ENCODE data around the gene VSTM4.

VSTM4 gene

DNA sequence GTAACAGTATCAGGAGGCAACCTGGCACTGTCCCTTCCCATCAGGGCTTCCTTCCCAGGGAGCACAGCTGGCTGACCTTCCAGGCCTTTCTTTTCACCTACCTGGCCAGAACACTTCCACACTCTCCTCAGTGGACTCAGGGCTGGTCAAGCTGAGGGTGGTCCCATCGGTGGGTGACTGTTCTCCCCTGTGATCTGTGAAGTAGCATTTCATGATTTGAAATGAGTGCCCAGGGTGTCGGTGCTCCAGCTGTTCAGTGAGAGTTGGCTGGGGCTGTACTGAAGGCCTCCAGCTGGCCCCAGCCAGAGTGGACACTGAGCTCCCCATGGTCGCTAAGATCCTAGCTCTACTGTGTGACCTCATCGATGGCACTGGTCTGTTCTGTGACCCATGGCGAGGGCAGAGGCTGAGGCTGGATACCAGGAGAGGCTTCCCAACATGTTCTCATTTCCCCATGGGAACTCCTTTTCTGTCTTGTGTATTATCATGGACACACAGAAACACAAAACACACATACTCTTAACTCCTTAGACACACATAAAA, 18.5 kb upstream of the VSTM4 start, which contains the start of gene FAM170B:
Gene FAM170B, minus strand, starts transcription at position 316 of the 543 bp plus-strand sequence. Its CDS starts 103 bp downstream, at position 213.
- no peak for DNase-seq (ENCODE audit: low read depth, low spot score)
- Histone ChIP-seq H3K9me3 (ENCODE audit: control insufficient read depth, insufficient read depth, low read length) (no peaks in the 10 kb centered on the region), H3K4me3 (ENCODE audit: low read length) (no peak within 1 kb of the TSS), H3K27me3 (ENCODE audit: control insufficient read depth, insufficient read depth, low read length) (no peaks in the 10 kb centered on the region), H3K36me3 (ENCODE audit: control insufficient read depth, insufficient read depth, low read length) (no peaks in the 10 kb centered on the region), H3K4me1 (ENCODE audit: control insufficient read depth, insufficient read depth, low read length) (no peaks in the 10 kb centered on the region), H3K27ac (ENCODE audit: low read length) (no peak within 1 kb of the TSS)
- no CpG with 5 or more reads among the region's 5 CpGs for WGBS (ENCODE audit: insufficient coverage, insufficient read length)

DNA sequence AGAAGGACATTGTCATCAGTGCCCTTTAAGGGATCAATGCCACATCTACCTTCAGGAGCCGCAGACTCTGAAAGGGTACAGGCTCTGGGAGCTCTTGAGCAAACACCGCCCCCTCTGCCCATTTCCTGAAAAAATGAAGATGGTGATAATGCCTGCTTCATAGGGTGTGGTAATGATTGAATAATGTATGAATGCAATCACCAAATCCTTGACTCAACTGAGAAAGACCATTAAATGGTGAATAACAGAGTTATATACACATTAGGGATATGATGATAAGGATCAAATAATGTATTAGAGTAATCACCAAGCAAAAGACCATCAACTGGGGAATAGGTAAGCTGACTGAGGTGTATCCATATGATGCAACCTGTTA, 17.0 kb upstream of the VSTM4 start:
- no peaks in the 10 kb centered on the region for H3K27me3 ChIP-seq (ENCODE audit: control insufficient read depth, insufficient read depth, low read length)
- H3K4me1 ChIP-seq (ENCODE audit: control insufficient read depth, insufficient read depth, low read length): no peaks in the 10 kb centered on the region
- no peak for DNase-seq (ENCODE audit: low read depth, low spot score)
- H3K9me3 ChIP-seq (ENCODE audit: control insufficient read depth, insufficient read depth, low read length): no peaks in the 10 kb centered on the region
- no CpG with 5 or more reads among the region's 2 CpGs for WGBS (ENCODE audit: insufficient coverage, insufficient read length)
- H3K27ac ChIP-seq (ENCODE audit: low read length): no peak overlapping the region
- no peak overlapping the region for H3K4me3 ChIP-seq (ENCODE audit: low read length)
- no peaks in the 10 kb centered on the region for H3K36me3 ChIP-seq (ENCODE audit: control insufficient read depth, insufficient read depth, low read length)

DNA sequence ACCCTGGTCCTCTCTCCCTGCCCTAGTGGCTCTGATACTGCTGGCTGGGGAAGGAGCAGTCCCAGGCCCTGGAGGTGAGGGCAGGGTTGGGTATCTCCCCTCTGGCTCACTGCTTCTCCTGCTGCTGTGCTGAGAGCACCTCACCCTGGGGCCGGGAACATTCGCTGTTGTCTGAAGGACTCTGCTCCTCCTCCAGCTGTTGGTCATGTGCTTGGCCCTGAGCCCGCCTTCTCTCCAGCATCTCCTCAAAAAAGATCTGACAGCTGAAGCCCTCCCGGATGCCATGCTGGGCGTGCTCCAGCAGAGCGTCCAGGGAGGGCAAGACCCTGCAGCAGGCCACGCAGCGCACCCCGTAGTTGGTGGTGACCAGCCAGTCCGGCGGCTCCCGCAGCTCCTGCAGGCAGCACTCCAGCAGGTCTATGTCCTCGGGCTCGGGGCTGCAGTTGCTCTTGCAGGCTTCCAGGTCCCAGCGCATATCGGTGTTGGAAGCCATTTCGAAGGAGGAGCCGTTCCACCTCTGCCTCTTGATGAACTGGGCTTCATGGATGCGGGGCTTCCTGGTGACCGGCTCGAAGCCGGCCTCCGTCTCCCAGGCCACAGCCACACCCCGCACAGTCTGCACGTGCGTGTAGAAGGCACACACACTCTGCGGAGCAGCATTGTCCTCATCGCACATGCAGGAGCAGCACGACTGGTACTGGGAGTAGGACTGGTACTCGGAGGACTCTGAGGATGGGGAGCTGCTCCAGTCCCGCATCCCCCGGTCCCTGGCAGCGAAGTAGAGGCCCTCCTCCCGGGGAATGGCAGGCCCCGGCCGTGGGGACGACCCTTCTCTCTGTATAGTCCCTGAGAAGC, 16.4 kb upstream of the VSTM4 start:
- DNase-seq (ENCODE audit: low read depth, low spot score): no peak
- Histone ChIP-seq H3K36me3 (ENCODE audit: control insufficient read depth, insufficient read depth, low read length) (no peaks in the 10 kb centered on the region), H3K4me1 (ENCODE audit: control insufficient read depth, insufficient read depth, low read length) (no peaks in the 10 kb centered on the region), H3K27ac (ENCODE audit: low read length) (no peak overlapping the region), H3K4me3 (ENCODE audit: low read length) (no peak overlapping the region), H3K27me3 (ENCODE audit: control insufficient read depth, insufficient read depth, low read length) (no peaks in the 10 kb centered on the region), H3K9me3 (ENCODE audit: control insufficient read depth, insufficient read depth, low read length) (no peaks in the 10 kb centered on the region)
- no CpG with 5 or more reads among the region's 37 CpGs for WGBS (ENCODE audit: insufficient coverage, insufficient read length)

DNA sequence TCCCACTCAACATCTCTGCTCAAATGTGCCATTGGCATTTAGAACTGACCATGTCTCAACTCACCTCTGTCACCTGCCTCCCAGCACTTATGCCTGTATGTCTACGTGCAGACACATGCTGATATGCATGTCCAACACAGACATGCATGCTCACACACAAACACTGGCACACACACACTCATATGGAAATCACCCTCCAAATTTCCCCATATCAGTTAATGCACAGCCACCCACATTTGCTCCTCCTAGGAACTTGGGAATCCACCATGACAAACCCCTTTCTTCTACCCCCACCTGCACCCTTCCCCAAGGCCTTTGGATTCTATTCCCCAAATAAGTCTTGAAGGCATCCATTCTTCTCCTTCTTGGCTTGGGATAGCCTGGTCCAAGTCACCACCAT, 14.1 kb upstream of the VSTM4 start:
- no peaks in the 10 kb centered on the region for H3K36me3 ChIP-seq (ENCODE audit: control insufficient read depth, insufficient read depth, low read length)
- H3K4me1 ChIP-seq (ENCODE audit: control insufficient read depth, insufficient read depth, low read length): no peaks in the 10 kb centered on the region
- no peak overlapping the region for H3K27ac ChIP-seq (ENCODE audit: low read length)
- H3K9me3 ChIP-seq (ENCODE audit: control insufficient read depth, insufficient read depth, low read length): no peaks in the 10 kb centered on the region
- no CpG with 5 or more reads among the region's 1 CpG for WGBS (ENCODE audit: insufficient coverage, insufficient read length)
- H3K27me3 ChIP-seq (ENCODE audit: control insufficient read depth, insufficient read depth, low read length): no peaks in the 10 kb centered on the region
- no peak overlapping the region for H3K4me3 ChIP-seq (ENCODE audit: low read length)
- DNase-seq (ENCODE audit: low read depth, low spot score): no peak

DNA sequence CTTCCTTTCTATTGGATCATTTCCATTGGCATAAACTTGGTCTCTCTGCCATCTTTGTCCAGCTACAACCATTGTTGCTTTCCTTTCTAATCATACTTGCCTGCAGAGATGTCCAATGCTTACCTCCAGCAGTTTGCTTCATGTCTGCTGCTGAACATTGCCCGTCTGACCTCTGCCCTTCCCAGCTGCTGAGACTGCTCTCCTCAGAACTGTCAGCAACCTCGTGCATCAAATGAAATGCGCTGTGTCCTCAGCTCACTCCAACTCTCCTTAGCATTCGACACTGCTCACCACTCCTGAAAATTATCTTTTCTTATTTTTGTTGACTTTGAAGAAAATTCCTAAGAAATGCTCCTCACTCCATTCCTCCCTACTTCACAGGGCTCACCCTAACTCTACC, 13.5 kb upstream of the VSTM4 start:
- no peaks in the 10 kb centered on the region for H3K9me3 ChIP-seq (ENCODE audit: control insufficient read depth, insufficient read depth, low read length)
- DNase-seq (ENCODE audit: low read depth, low spot score): no peak
- no peaks in the 10 kb centered on the region for H3K27me3 ChIP-seq (ENCODE audit: control insufficient read depth, insufficient read depth, low read length)
- no peak overlapping the region for H3K4me3 ChIP-seq (ENCODE audit: low read length)
- no peak overlapping the region for H3K27ac ChIP-seq (ENCODE audit: low read length)
- no CpG with 5 or more reads among the region's 4 CpGs for WGBS (ENCODE audit: insufficient coverage, insufficient read length)
- no peaks in the 10 kb centered on the region for H3K4me1 ChIP-seq (ENCODE audit: control insufficient read depth, insufficient read depth, low read length)
- H3K36me3 ChIP-seq (ENCODE audit: control insufficient read depth, insufficient read depth, low read length): no peaks in the 10 kb centered on the region

DNA sequence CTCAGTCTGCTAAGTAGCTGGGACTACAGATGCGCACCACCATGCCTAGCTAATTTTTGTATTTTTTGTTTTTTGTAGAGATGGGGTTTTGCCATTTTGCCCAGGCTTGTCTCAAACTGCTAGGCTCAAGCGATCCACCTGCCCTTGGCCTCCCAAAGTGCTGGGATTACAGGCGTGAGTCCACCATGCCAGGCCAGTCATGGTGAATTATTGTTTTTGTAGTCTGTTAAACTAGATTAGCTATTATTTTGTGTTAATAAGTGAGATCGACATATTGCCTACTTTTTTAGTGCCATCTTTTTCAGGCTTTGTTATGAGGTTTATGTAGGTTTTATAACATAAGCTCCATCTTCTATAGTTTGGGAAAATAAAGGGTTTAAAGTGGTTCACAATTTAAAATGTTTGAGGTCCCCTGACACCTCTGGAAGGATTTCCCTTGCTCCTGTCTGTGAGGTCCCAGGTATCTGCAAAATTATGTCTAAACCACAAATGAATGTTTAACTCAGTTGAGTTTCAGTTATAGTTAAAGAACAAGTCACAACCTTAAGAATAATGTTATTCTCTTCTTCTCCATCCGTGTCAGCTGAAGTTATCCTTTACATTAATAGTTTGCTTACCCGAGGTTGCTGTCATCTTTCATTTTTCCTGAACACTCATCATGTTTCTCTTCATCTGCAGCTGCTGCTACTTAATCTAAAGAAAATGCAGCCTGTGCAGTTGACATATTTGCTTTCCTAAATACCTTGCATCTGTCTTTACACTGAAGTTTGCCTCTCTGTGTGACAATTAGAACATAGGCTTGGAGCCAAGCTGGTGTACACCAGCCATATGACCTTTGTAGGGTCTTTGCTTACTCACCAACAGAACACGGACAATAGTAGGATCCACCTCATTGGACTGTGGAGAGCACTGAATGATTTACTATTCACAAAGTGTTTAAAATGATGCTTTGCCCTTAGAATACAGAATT, 8.9 kb upstream of the VSTM4 start:
- DNase-seq (ENCODE audit: low read depth, low spot score): no peak
- Histone ChIP-seq H3K27me3 (ENCODE audit: control insufficient read depth, insufficient read depth, low read length) (no peaks in the 10 kb centered on the region), H3K27ac (ENCODE audit: low read length) (no peak overlapping the region), H3K36me3 (ENCODE audit: control insufficient read depth, insufficient read depth, low read length) (no peaks in the 10 kb centered on the region), H3K4me3 (ENCODE audit: low read length) (no peak overlapping the region), H3K4me1 (ENCODE audit: control insufficient read depth, insufficient read depth, low read length) (no peaks in the 10 kb centered on the region), H3K9me3 (ENCODE audit: control insufficient read depth, insufficient read depth, low read length) (no peaks in the 10 kb centered on the region)
- WGBS (ENCODE audit: insufficient coverage, insufficient read length): no CpG with 5 or more reads among the region's 7 CpGs

DNA sequence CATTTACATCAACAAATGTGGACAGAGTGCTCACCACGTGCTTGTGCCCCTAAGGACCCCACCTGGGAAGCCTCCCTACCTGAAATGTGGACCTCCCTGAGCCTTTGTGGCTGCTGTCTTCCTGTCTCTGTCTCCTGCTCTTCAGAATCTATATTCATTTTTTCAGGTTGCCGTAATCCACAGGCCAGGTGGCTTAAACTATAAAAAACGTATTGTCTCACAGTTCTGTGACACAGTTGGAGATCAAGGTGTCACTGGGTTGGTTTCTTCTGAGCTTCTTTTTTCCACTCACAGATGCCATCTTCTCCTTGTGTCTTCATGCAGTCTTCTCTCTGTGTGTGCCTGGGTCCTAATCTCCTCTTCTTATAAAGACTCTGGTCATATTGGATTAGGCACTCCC, 5.6 kb upstream of the VSTM4 start:
- DNase-seq (ENCODE audit: low read depth, low spot score): no peak
- Histone ChIP-seq H3K9me3 (ENCODE audit: control insufficient read depth, insufficient read depth, low read length) (no peaks in the 10 kb centered on the region), H3K27ac (ENCODE audit: low read length) (no peak overlapping the region), H3K36me3 (ENCODE audit: control insufficient read depth, insufficient read depth, low read length) (no peaks in the 10 kb centered on the region), H3K27me3 (ENCODE audit: control insufficient read depth, insufficient read depth, low read length) (no peaks in the 10 kb centered on the region), H3K4me3 (ENCODE audit: low read length) (no peak overlapping the region), H3K4me1 (ENCODE audit: control insufficient read depth, insufficient read depth, low read length) (no peaks in the 10 kb centered on the region)
- WGBS (ENCODE audit: insufficient coverage, insufficient read length): no CpG with 5 or more reads among the region's 3 CpGs

DNA sequence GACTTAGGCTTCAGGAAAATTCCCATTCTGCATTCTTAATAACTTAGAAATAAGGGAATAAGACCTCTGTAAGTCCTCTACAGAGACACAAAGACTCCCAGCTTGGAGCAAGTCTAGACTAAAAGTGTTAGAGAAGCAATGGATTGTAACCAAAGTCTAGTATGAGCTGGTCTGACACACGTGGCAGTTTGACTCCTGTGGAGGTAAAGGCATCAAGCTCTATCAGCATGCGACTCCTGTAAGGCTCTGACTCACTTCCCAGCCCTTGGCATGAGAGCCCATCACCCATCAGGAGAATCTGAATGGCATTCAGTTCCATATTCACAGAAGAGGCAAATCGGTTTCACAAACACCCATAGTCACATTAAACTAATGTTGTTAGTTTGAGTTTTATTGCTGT, 4.4 kb upstream of the VSTM4 start:
- Histone ChIP-seq H3K36me3 (ENCODE audit: control insufficient read depth, insufficient read depth, low read length) (no peaks in the 10 kb centered on the region), H3K27me3 (ENCODE audit: control insufficient read depth, insufficient read depth, low read length) (no peaks in the 10 kb centered on the region; the same call in 1 of the 2 replicates), H3K27ac (ENCODE audit: low read length) (no peak overlapping the region), H3K4me3 (ENCODE audit: low read length) (no peak overlapping the region), H3K4me1 (ENCODE audit: control insufficient read depth, insufficient read depth, low read length) (no peaks in the 10 kb centered on the region), H3K9me3 (ENCODE audit: control insufficient read depth, insufficient read depth, low read length) (no peaks in the 10 kb centered on the region)
- no CpG with 5 or more reads among the region's 3 CpGs for WGBS (ENCODE audit: insufficient coverage, insufficient read length)
- DNase-seq (ENCODE audit: low read depth, low spot score): no peak

DNA sequence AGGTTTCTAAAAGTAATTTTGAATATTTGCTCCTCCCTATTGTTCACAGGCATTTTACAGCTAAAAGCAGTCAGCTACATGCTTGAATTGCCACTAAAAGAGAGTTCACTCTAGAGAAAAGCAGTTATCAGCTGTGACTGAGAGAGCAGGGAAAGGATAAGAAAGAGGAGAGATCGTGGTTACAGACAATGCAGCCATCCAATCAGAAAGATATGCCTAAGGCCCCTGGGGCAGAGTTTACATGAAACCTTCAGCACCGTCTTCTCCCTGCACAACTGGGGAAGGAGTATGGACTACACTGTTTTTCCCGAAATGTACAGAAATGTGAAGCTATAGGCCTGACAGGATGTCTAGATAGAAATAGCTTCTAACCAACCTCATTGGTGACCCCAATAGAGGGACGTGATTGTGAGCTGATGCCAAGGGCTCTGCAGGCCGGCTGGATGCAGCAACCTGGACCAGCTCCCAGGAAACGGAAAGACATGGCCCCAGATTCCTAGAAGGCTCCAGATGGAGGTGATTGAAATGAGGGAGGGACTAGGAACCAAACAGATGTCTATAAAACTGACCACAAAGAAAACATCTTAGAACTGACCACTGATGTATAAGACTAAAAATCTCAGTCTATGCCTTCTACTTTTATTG, 3.2 kb upstream of the VSTM4 start:
- DNase-seq (ENCODE audit: low read depth, low spot score): no peak
- H3K9me3 ChIP-seq (ENCODE audit: control insufficient read depth, insufficient read depth, low read length): no peaks in the 10 kb centered on the region
- no peak overlapping the region for H3K4me3 ChIP-seq (ENCODE audit: low read length)
- H3K27ac ChIP-seq (ENCODE audit: low read length): no peak overlapping the region
- no CpG with 5 or more reads among the region's 6 CpGs for WGBS (ENCODE audit: insufficient coverage, insufficient read length)
- H3K27me3 ChIP-seq (ENCODE audit: control insufficient read depth, insufficient read depth, low read length): no peaks in the 10 kb centered on the region; the same call in 1 of the 2 replicates
- H3K4me1 ChIP-seq (ENCODE audit: control insufficient read depth, insufficient read depth, low read length): no peaks in the 10 kb centered on the region
- H3K36me3 ChIP-seq (ENCODE audit: control insufficient read depth, insufficient read depth, low read length): no peaks in the 10 kb centered on the region

Data from iPS DF 6.9 (cell line).